H1 (cell line): ENCODE data around the gene FAM83B. TPM values are rescaled to one million over a fixed set of nuclear protein-coding genes. Genes with fewer than 3 reads are reported as not detected.
A peak's percentile ranks its signal among the peaks of the same experiment; 100 is the strongest.
"Not testable (repeated sequence)": the region's sequence is repeated elsewhere in the genome, so short reads cannot be mapped to it uniquely, and the experiment has no call there.

Experiments
- CTCF ChIA-PET: fragments of 300-600 bp; sonication (Branson Sonifier 250); formaldehyde crosslinking; loops from one replicate; lab custom pipeline; 2021; ENCODE audit not compliant: partially characterized antibody; lab: Charles Lee
- POLR2A ChIA-PET: fragments of 300-600 bp; sonication (Branson Sonifier 250); formaldehyde crosslinking; loops from one replicate; lab custom pipeline; 2021; ENCODE audit warnings: inconsistent platforms; ENCODE audit not compliant: partially characterized antibody; lab: Charles Lee
- DNase-seq, 2 experiments: peaks; one replicate each; pipeline versions ENCODE4 v3.0.0 to v3.0.0-alpha.2; 2010 to 2022; ENCODE audit warnings: low spot score in 2 of 2, low read depth in 1 of 2, mixed read lengths in 1 of 2
- FAIRE-seq: peaks from 2 replicates; lab custom pipeline; 2011; peaks lifted over from hg19 to GRCh38; lab: Jason Lieb, UNC
- H2AFZ ChIP-seq: 2 replicates; pipeline ENCODE4 v1.8.1; 2012; ENCODE audit warnings: low read length, inconsistent platforms
- H2AK5ac ChIP-seq: 2 replicates; pipeline ENCODE4 v1.6.1; 2013; ENCODE audit warnings: low read depth, low read length
- H2BK120ac ChIP-seq: replicated peaks from 2 replicates; pipeline ENCODE3; 2013; ENCODE audit warnings: low read depth, low read length, inconsistent platforms
- H2BK12ac ChIP-seq: 2 replicates; pipeline ENCODE4 v1.6.1; 2013; ENCODE audit warnings: low read depth, low read length
- H2BK15ac ChIP-seq: 2 replicates; pipeline ENCODE4 v1.6.1; 2013; ENCODE audit warnings: low read length
- H2BK20ac ChIP-seq: 2 replicates; pipeline ENCODE4 v1.6.1; 2013; ENCODE audit warnings: low read length
- H2BK5ac ChIP-seq: 2 replicates; pipeline ENCODE4 v1.6.1; 2013; ENCODE audit warnings: low read depth, low read length
- H3K14ac ChIP-seq: 2 replicates; pipeline ENCODE4 v1.6.1; 2013; ENCODE audit warnings: inconsistent platforms; ENCODE audit not compliant: insufficient read length
- H3K18ac ChIP-seq: 2 replicates; pipeline ENCODE4 v1.6.1; 2013; ENCODE audit warnings: low read length; ENCODE audit errors: extremely low read depth
- H3K23ac ChIP-seq: 2 replicates; pipeline ENCODE4 v1.6.1; 2013; ENCODE audit warnings: inconsistent platforms; ENCODE audit not compliant: insufficient read length
- H3K23me2 ChIP-seq: 2 replicates; pipeline ENCODE4 v1.6.1; 2013; ENCODE audit warnings: low read depth, low read length
- H3K27ac ChIP-seq: 2 replicates; pipeline ENCODE4 v1.6.1; 2011; ENCODE audit warnings: low read depth, low read length, inconsistent platforms
- H3K27me3 ChIP-seq, 4 experiments: replicated peaks in 1 of 4; 1 replicate in 1 of 4; 2 replicates in 3 of 4; pipeline versions ENCODE4 v1.6.1 to v1.8.1; 2011 to 2013; ENCODE audit warnings: low read length in 3 of 4, mild to moderate bottlenecking in 3 of 4, inconsistent platforms in 2 of 4, mixed read lengths in 2 of 4, moderate library complexity in 1 of 4; ENCODE audit not compliant: control insufficient read depth in 3 of 4, insufficient read depth in 3 of 4; ENCODE audit errors: extremely low read depth in 1 of 4
- H3K36me3 ChIP-seq, 4 experiments: 2 replicates each; pipeline versions ENCODE4 v1.6.1 to v1.8.1; 2011 to 2013; ENCODE audit warnings: mild to moderate bottlenecking in 4 of 4, low read length in 3 of 4, moderate library complexity in 2 of 4, control low read depth in 1 of 4, inconsistent platforms in 1 of 4; ENCODE audit not compliant: insufficient read depth in 4 of 4, control insufficient read depth in 2 of 4
- H3K4ac ChIP-seq: replicated peaks from 2 replicates; pipeline ENCODE3; 2013; ENCODE audit warnings: low read length, low read depth, mixed read lengths, inconsistent platforms; ENCODE audit not compliant: insufficient read length
- H3K4me1 ChIP-seq, 4 experiments: replicated peaks in 1 of 4; 1 replicate in 1 of 4; 2 replicates in 3 of 4; pipeline versions ENCODE4 v1.6.1 to v1.8.1; 2011 to 2013; ENCODE audit warnings: low read length in 3 of 4, inconsistent platforms in 2 of 4, mixed read lengths in 1 of 4; ENCODE audit not compliant: insufficient read depth in 4 of 4, control insufficient read depth in 3 of 4
- H3K4me2 ChIP-seq, 2 experiments: 2 replicates each; pipeline versions ENCODE4 v1.6.1 to v1.8.1; 2011 to 2013; ENCODE audit warnings: low read depth in 2 of 2, low read length in 2 of 2, control low read depth in 1 of 2, inconsistent platforms in 1 of 2, mild to moderate bottlenecking in 1 of 2; ENCODE audit not compliant: insufficient read depth in 1 of 2
- H3K4me3 ChIP-seq, 4 experiments: fragments of 200-600, 300-600 bp in 1 of 4; sonication (generic), shearing (Covaris generic), sonication (Bioruptor Twin) in 1 of 4; 2 replicates each; pipeline versions ENCODE4 v1.5.1 to v1.8.1; 2011 to 2016; ENCODE audit warnings: low read length in 4 of 4, low read depth in 3 of 4, control low read depth in 2 of 4, inconsistent platforms in 2 of 4, mild to moderate bottlenecking in 2 of 4, mixed read lengths in 1 of 4, moderate library complexity in 1 of 4; ENCODE audit not compliant: insufficient read depth in 2 of 4; ENCODE audit errors: extremely low read depth in 1 of 4
- H3K56ac ChIP-seq: replicated peaks from 2 replicates; pipeline ENCODE3; 2013; ENCODE audit warnings: low read depth, mild to moderate bottlenecking, mixed read lengths, low read length, inconsistent platforms; ENCODE audit not compliant: insufficient read length
- H3K79me1 ChIP-seq: 2 replicates; pipeline ENCODE4 v1.6.1; 2013; ENCODE audit warnings: low read depth, low read length, control low read depth
- H3K79me2 ChIP-seq, 2 experiments: 2 replicates each; pipeline versions ENCODE4 v1.6.1 to v1.8.1; 2012 to 2013; ENCODE audit warnings: low read length in 2 of 2, mild to moderate bottlenecking in 2 of 2, inconsistent platforms in 1 of 2; ENCODE audit not compliant: insufficient read depth in 2 of 2, control insufficient read depth in 1 of 2
- H3K9ac ChIP-seq, 4 experiments: replicated peaks in 1 of 4; 1 replicate in 1 of 4; 2 replicates in 3 of 4; pipeline versions ENCODE4 v1.6.1 to v1.8.1; 2011 to 2013; ENCODE audit warnings: low read depth in 3 of 4, low read length in 3 of 4, control low read depth in 2 of 4, mild to moderate bottlenecking in 2 of 4, moderate library complexity in 2 of 4, inconsistent platforms in 1 of 4; ENCODE audit errors: extremely low read depth in 1 of 4
- H3K9me3 ChIP-seq, 2 experiments: 2 replicates each; pipeline versions ENCODE4 v1.6.1 to v1.8.1; 2012 to 2013; ENCODE audit warnings: mild to moderate bottlenecking in 2 of 2, moderate library complexity in 2 of 2, control low read depth in 1 of 2, inconsistent platforms in 1 of 2, low read depth in 1 of 2, low read length in 1 of 2, mixed read lengths in 1 of 2; ENCODE audit not compliant: insufficient read depth in 2 of 2
- H4K20me1 ChIP-seq, 2 experiments: replicated peaks in 1 of 2; 2 replicates each; pipeline versions ENCODE3 to v1.8.1; 2011 to 2013; ENCODE audit warnings: inconsistent platforms in 2 of 2, low read length in 2 of 2, mild to moderate bottlenecking in 1 of 2; ENCODE audit not compliant: insufficient read depth in 2 of 2, control insufficient read depth in 1 of 2
- H4K5ac ChIP-seq: 2 replicates; pipeline ENCODE4 v1.6.1; 2013; ENCODE audit warnings: low read length, low read depth, mixed read lengths, inconsistent platforms; ENCODE audit not compliant: insufficient read length
- H4K8ac ChIP-seq: 2 replicates; pipeline ENCODE4 v1.8.0; 2013; ENCODE audit warnings: mild to moderate bottlenecking, moderate library complexity, low read length, inconsistent platforms; ENCODE audit not compliant: insufficient read depth; ENCODE audit errors: extremely low read depth
- H4K91ac ChIP-seq: replicated peaks from 2 replicates; pipeline ENCODE3; 2013; ENCODE audit warnings: low read length, mixed read lengths, inconsistent platforms; ENCODE audit not compliant: insufficient read length
- WGBS, 2 experiments: shearing (Covaris generic) in 1 of 2; methylation state at CpG; one replicate each; pipeline versions ENCODE4 v1.1.6 to v1.1.7; 2013 to 2015; ENCODE audit warnings: low lambda C conversion rate in 2 of 2, mixed read lengths in 2 of 2, inconsistent platforms in 1 of 2, low coverage in 1 of 2, missing lambda C conversion rate in 1 of 2; ENCODE audit not compliant: insufficient replicate concordance in 2 of 2, insufficient coverage in 1 of 2, insufficient read length in 1 of 2; ENCODE audit errors: extremely low coverage in 1 of 2, missing lambda C conversion rate in 1 of 2; 5-methylcytosine and 5-hydroxymethylcytosine counted together
- polyA plus RNA-seq, 7 experiments: library from polyadenylated mRNA; depleted of rRNA in 3 of 7; stranded (reverse) in 5 of 7; unstranded in 2 of 7; fragments of >200 nt in 5 of 7; fragments of 200-250 nt in 2 of 7; gene quantifications; 1 replicate in 5 of 7; 2 replicates in 1 of 7; 4 replicates in 1 of 7; pipeline versions ENCODE4 v1.2.1 to v1.2.3, GENCODE V29; 2011 to 2013; ENCODE audit warnings: missing spikeins in 2 of 7, mixed read lengths in 2 of 7
- total RNA-seq: library from RNA; stranded (reverse); fragmentation: NEBNext Ultra II Directional; extraction: Animal tissue kit (Norgen Biotek cat#: 25700); gene quantifications from 2 replicates; pipeline ENCODE4 v1.2.1, GENCODE V29; 2021

The FAM83B gene
- total and polyA plus RNA-seq, 2 of the 8 experiments (the other 6 are each of a cell fraction or from before 2014, with no cell fraction given): 0.71 to 5.7 TPM

GRCh38 chr6:54961372-54961771 lies 114.8 kb downstream of the FAM83B start:
- peak overlapping the region in 1 of 4 experiments; percentile 22; a peak in 1 of 8 replicates for H3K4me3 ChIP-seq
- H2BK120ac ChIP-seq, H3K79me1 ChIP-seq, DNase-seq, FAIRE-seq, H4K8ac ChIP-seq, H2AK5ac ChIP-seq, H3K27me3 ChIP-seq, H3K9ac ChIP-seq, H3K36me3 ChIP-seq, H3K23me2 ChIP-seq, H3K4ac ChIP-seq, H4K20me1 ChIP-seq, H2BK5ac ChIP-seq, H4K5ac ChIP-seq, H4K91ac ChIP-seq, H3K14ac ChIP-seq, POLR2A ChIA-PET, H2BK15ac ChIP-seq, H3K79me2 ChIP-seq, H3K4me1 ChIP-seq, CTCF ChIA-PET, H3K18ac ChIP-seq, H2AFZ ChIP-seq, H3K56ac ChIP-seq, H3K27ac ChIP-seq, H2BK12ac ChIP-seq, H2BK20ac ChIP-seq, H3K9me3 ChIP-seq, H3K23ac ChIP-seq: not testable (repeated sequence)
- peak overlapping the region in 1 of 2 experiments; percentile 52; a peak in 2 of 4 replicates for H3K4me2 ChIP-seq
- 95% methylated on average over 18 of the region's 23 CpGs; no CpG with 5 or more reads in 1 of the 2 experiments for WGBS, 2 experiments
